HG02623 (cell line): Measurements from ENCODE around the gene OTUD6A.
A peak's percentile ranks its signal among the peaks of the same experiment; 100 is the strongest.

Source experiments
- ATAC-seq: cut with Tn5 transposase; IDR thresholded peaks from one replicate; pipeline ENCODE4 v1.9.1; 2021; ENCODE audit warnings: moderate library complexity; ENCODE audit not compliant: unreplicated experiment

Gene OTUD6A

GRCh38 chrX:70062076-70062475 is at the start of gene OTUD6A:
TSS of gene OTUD6A (plus strand) at chrX:70062457. CDS start at chrX:70062525, 68 bp downstream.
- ATAC-seq: no peak

DNA sequence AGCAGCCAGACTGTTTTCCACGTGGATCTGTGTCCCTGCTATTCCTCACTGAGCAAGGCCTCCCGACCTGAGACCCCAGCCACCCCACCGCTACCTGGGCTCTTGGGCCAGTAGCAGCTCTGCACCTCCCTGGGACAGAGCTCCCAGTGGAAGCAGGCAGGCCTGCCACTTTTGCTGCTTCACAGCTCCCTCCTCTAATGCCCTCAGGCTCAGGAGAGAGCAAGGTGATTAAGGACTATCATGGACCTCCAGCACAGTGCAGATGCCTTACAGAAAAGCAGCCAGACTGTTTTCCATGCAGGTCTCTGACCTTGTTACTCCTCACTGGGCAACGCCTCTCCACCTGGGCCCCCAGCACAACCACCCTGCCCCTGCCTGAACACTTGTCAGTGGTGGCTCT is 49.5 kb upstream of the OTUD6A start:
- no peak for ATAC-seq

- no peak for ATAC-seq
Observed at GRCh38 chrX:70013466-70014381, 48.5 kb upstream of the OTUD6A start.

DNA sequence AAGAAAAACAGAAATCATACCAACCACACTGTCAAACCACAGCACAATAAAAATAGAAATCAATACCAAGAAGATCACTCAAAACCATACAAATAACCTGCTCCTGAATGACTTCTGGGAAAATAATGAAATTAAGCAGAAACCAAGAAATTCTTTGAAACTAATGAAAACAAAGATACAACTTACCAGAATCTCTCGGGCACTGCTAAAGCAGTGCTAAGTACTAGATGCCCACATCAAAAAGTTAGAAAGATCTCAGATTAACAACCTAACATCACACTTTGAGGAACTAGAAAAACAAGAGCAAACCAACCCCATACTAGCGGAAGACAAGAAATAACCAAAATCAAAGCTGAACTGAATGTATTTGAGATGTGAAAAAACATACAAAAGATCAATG is 45.7 kb upstream of the OTUD6A start:
- no peak for ATAC-seq

DNA sequence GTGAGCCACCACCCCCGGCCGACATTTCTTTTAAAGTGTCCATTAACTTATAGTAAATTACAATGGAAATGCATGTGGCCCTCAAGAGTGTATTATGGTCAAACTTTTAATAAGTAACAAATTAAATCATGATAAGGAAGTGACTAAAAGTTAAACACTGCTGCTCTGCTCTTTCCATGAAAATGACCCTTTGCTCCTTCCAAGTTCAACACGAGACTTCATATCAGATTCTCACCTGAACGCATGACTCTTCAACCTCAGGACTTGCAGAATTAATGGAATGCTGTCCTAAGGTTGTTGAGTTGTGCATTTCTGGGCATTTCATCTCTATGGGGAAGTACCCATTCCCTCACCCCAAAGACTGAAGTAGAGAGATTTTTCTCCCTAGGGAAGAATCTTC is 39.6 kb upstream of the OTUD6A start:
- no peak for ATAC-seq

GRCh38 chrX:70025464-70025863 is 36.8 kb upstream of the OTUD6A start:
- ATAC-seq: no peak

- no peak for ATAC-seq
Observed at GRCh38 chrX:70026112-70026850, 36.0 kb upstream of the OTUD6A start.

GRCh38 chrX:70026851-70027200 is 35.4 kb upstream of the OTUD6A start:
- ATAC-seq: no peak

GRCh38 chrX:70029863-70030262 is 32.4 kb upstream of the OTUD6A start:
- ATAC-seq: no peak

DNA sequence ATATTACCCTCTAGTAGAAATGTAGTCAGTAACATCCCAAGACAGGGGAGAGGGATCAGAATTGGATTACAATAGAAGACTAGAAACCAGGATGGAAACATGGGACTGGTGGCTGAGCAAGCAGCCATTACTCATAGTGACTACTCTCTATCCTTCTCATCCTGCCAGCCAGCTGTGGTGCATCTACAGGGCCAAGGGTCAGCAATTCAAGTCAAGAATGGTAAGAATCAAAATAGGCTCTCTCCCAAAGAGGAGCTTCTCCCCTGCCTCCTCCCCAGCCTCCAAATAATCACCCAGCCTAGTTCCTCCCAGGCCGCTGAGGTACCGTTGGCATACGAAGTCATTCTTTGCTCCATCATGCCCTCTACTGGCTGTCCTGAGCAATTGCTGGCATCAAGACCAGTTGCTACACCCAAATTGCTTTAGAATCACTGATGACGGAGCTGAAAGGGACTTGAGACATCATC is 31.9 kb upstream of the OTUD6A start:
- ATAC-seq: peak; percentile 51

GRCh38 chrX:70032792-70033191 is 29.5 kb upstream of the OTUD6A start:
- no peak for ATAC-seq

GRCh38 chrX:70033348-70034051 is 28.8 kb upstream of the OTUD6A start:
- ATAC-seq: peak; percentile 71

DNA sequence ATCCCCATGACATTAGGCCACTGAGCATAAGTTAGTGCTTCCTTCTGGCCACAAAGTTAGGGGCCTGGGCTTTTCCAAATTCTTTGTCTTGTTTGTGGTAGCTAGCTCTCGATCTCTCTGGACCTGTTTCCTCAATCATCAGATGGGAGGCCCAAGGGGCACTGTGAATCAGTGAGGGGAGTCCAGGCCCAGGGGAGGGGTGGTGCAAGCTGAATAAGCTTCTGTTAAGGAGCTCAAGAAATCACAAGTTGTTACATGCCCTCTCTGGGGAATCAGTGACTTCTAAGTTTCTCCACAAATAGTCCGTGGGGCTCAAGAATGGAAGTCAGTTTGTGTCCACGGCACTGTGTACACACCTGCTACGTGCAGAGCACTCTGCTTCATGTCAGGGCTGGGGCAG is 27.6 kb upstream of the OTUD6A start:
- no peak for ATAC-seq

DNA sequence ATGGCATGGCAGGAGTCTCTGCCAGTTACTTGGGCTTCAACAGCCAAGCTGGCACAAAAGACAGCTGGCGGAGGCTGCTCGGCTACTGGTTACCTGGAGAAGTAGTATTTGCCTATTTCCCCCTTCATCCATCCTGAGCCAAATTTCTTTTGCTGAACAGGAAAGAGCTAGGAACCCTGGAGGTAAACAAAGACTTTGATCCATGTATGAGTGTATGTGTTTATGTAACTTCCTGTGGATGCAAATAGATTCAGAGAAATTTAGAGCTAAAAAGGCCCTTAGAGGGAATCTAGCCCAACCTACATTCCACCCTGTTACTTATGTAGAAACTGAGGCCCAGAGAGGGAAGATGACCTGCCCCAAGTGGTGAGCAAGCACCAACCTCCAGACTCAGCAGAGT is 23.7 kb upstream of the OTUD6A start:
- ATAC-seq: no peak

- no peak for ATAC-seq
Observed at GRCh38 chrX:70038951-70039350, 23.3 kb upstream of the OTUD6A start.

GRCh38 chrX:70039758-70040157 is 22.5 kb upstream of the OTUD6A start:
- no peak for ATAC-seq

- no peak for ATAC-seq
Observed at GRCh38 chrX:70041993-70042392, 20.3 kb upstream of the OTUD6A start.

- no peak for ATAC-seq
Observed at GRCh38 chrX:70042399-70043371, 19.6 kb upstream of the OTUD6A start.

DNA sequence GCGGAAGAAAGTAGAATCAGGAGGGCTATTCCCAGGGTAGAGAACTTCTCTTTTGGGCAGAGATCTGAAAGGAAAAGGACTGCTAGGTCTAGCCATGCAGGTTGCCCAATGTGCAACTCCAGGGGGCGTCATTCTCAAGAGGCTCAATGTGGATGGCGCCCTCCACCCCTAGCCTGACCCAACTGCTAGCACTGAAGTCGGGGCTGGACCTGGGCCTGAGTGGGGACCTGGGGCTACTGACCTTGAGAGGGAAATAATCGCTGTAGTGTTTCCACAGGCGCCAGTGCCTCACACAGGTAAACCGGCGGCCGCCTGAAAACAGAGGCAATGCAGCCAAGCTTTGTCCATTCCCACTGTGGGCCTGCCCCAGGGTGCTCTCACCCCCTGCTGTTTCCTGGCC is 18.6 kb upstream of the OTUD6A start:
- no peak for ATAC-seq

- ATAC-seq: no peak
Observed at GRCh38 chrX:70044541-70045245, 17.6 kb upstream of the OTUD6A start.
